ENCODE data around the gene SCAF1.

GRCh38 chr19:49690656-49691242, 48.7 kb downstream of the SCAF1 start, which contains the start of gene CPT1C:
- TF ChIP-seq CTCF (IDR thresholded peaks at IDR 0.05; ENCODE audit: low read length) (no peak), EZH2 (IDR thresholded peaks at IDR 0.05; ENCODE audit: borderline replicate concordance, low read length) (no peak)
